Measurements from ENCODE around the gene HIC1.

DNA sequence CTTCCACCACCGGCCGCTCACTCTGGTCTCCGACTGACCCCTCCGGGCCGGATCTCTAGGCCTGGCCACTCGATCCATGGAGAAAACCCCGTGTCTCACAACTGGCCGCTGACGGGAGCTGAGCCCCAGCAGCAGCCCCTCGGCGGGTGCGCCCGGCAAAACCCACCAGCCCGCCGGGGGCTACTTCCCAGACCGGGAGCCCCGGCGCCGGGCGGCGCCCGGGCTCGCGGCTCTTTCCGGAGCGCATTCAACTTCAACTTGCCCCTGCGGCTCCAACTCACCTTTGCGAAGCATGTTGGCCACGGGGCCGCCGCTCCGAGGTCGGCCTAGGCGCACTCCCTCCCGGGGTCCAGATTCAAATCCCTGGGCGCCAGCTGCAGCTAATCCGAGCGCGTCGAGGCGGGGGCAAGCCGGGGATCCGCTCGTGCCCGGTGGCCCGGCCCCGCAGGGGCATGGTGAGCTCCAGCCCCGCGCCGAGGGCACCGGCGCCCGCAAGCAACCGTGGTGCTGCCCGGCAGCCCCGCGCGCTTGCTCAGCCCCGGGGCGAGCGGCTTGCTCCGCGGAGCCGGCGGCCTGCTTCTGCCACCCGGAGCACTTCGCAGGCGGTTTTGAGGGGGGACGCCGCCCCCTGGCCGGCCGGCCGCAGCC is 30.2 kb upstream of the HIC1 start:
- TF ChIP-seq, protein P1, sequence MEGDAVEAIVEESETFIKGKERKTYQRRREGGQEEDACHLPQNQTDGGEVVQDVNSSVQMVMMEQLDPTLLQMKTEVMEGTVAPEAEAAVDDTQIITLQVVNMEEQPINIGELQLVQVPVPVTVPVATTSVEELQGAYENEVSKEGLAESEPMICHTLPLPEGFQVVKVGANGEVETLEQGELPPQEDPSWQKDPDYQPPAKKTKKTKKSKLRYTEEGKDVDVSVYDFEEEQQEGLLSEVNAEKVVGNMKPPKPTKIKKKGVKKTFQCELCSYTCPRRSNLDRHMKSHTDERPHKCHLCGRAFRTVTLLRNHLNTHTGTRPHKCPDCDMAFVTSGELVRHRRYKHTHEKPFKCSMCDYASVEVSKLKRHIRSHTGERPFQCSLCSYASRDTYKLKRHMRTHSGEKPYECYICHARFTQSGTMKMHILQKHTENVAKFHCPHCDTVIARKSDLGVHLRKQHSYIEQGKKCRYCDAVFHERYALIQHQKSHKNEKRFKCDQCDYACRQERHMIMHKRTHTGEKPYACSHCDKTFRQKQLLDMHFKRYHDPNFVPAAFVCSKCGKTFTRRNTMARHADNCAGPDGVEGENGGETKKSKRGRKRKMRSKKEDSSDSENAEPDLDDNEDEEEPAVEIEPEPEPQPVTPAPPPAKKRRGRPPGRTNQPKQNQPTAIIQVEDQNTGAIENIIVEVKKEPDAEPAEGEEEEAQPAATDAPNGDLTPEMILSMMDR (IDR thresholded peaks at IDR 0.05), result no peak
- TF ChIP-seq, protein P2, sequence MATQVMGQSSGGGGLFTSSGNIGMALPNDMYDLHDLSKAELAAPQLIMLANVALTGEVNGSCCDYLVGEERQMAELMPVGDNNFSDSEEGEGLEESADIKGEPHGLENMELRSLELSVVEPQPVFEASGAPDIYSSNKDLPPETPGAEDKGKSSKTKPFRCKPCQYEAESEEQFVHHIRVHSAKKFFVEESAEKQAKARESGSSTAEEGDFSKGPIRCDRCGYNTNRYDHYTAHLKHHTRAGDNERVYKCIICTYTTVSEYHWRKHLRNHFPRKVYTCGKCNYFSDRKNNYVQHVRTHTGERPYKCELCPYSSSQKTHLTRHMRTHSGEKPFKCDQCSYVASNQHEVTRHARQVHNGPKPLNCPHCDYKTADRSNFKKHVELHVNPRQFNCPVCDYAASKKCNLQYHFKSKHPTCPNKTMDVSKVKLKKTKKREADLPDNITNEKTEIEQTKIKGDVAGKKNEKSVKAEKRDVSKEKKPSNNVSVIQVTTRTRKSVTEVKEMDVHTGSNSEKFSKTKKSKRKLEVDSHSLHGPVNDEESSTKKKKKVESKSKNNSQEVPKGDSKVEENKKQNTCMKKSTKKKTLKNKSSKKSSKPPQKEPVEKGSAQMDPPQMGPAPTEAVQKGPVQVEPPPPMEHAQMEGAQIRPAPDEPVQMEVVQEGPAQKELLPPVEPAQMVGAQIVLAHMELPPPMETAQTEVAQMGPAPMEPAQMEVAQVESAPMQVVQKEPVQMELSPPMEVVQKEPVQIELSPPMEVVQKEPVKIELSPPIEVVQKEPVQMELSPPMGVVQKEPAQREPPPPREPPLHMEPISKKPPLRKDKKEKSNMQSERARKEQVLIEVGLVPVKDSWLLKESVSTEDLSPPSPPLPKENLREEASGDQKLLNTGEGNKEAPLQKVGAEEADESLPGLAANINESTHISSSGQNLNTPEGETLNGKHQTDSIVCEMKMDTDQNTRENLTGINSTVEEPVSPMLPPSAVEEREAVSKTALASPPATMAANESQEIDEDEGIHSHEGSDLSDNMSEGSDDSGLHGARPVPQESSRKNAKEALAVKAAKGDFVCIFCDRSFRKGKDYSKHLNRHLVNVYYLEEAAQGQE (IDR thresholded peaks at IDR 0.05; ENCODE audit: insufficient read depth in 1 of 2, low read depth in 2 of 2, low read length in 1 of 2), result no peak
- TF ChIP-seq POLR2AphosphoS5 (IDR thresholded peaks at IDR 0.05; ENCODE audit: low read depth, low read length) (no peak), SIN3A (IDR thresholded peaks at IDR 0.05; ENCODE audit: borderline replicate concordance, insufficient read depth, low read depth, low read length) (no peak)
